ENCODE data around the gene IFT52. TPM values are rescaled to one million over a fixed set of nuclear protein-coding genes. Genes with fewer than 3 reads are reported as not detected.

IFT52 gene
- total RNA-seq, 4 donors from 2014 or later = 6.9 to 18.5 (median 13.0) TPM

DNA sequence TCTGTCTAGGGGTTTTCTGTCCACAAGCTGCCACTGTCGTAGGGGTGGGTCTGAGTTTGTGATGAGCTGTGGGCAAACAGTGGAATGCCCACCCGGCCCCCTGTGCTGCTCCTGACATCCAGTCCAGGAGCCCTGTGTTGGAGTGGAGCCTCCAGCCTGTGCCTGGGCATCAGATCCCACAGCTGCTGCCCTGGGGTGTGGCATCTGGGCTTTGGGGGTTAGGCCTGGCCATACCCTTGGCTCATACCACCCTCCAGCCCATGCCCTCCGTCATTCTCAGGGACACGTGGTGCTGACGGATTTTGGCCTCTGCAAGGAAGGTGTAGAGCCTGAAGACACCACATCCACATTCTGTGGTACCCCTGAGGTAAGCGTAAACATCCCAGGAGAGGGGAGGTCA lies 19.0 kb upstream of the IFT52 start:
- no peak for DNase-seq
- 80 to 100% methylated on average over 1 to 2 of the region's 6 CpGs for WGBS, 2 donors
- TF ChIP-seq, protein P1, sequence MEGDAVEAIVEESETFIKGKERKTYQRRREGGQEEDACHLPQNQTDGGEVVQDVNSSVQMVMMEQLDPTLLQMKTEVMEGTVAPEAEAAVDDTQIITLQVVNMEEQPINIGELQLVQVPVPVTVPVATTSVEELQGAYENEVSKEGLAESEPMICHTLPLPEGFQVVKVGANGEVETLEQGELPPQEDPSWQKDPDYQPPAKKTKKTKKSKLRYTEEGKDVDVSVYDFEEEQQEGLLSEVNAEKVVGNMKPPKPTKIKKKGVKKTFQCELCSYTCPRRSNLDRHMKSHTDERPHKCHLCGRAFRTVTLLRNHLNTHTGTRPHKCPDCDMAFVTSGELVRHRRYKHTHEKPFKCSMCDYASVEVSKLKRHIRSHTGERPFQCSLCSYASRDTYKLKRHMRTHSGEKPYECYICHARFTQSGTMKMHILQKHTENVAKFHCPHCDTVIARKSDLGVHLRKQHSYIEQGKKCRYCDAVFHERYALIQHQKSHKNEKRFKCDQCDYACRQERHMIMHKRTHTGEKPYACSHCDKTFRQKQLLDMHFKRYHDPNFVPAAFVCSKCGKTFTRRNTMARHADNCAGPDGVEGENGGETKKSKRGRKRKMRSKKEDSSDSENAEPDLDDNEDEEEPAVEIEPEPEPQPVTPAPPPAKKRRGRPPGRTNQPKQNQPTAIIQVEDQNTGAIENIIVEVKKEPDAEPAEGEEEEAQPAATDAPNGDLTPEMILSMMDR (IDR thresholded peaks at IDR 0.05) = no peak
- TF ChIP-seq POLR2A (IDR thresholded peaks at IDR 0.05) = no peak
- Histone ChIP-seq H3K4me3 (no peak overlapping the region), H3K27me3 (no peaks in the 10 kb centered on the region), H3K4me1 (no peaks in the 10 kb centered on the region), H3K27ac (no peak overlapping the region), H3K9me3 (no peaks in the 10 kb centered on the region), H3K36me3 (no peaks in the 10 kb centered on the region)
- intact Hi-C loops (cut with DNase I) = no loop called here

DNA sequence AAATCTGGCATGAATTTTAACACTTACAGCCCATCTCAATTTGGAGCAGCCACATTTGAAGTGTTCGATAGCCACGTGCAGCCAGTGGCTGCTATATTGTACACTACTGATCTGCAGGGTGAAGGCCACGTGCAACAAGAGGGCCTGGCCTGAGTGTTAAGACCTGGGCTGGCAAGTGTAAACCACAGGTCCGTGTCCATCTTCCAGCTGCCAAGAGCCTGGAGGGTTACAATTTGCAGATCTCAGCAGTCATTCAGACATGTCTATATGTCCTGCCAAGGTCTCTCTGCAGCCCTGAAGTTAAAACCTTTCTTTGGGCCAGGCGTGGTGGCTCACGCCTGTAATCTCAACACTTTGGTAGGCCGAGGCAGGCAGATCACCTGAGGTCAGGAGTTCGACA lies 17.8 kb upstream of the IFT52 start:
- H3K4me3 ChIP-seq = no peak overlapping the region
- 62 to 87% methylated on average over 4 to 8 of the region's 8 CpGs for WGBS, 2 donors
- no peak overlapping the region for H3K27ac ChIP-seq
- TF ChIP-seq, protein P1 (IDR thresholded peaks at IDR 0.05) = no peak
- no peak for TF ChIP-seq POLR2A (IDR thresholded peaks at IDR 0.05)
- DNase-seq = no peak
- no peaks in the 10 kb centered on the region for H3K9me3 ChIP-seq
- no peaks in the 10 kb centered on the region for H3K4me1 ChIP-seq
- intact Hi-C loops (cut with DNase I) = no loop called here
- H3K36me3 ChIP-seq = no peaks in the 10 kb centered on the region
- no peaks in the 10 kb centered on the region for H3K27me3 ChIP-seq

DNA sequence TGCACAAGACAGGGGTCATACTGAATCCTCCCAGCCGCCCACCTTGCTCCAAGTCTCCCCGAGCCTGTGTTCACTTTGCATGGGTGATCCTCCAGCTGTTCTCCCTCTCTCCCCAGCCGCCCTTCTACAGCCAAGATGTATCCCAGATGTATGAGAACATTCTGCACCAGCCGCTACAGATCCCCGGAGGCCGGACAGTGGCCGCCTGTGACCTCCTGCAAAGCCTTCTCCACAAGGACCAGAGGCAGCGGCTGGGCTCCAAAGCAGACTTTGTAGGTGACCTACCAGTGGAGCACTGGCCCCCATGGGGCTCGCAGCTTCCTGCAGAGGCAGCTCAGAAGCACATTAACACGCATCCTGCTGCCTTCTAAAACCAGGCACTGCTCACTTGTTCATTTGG lies 14.6 kb upstream of the IFT52 start:
- DNase-seq = no peak

DNA sequence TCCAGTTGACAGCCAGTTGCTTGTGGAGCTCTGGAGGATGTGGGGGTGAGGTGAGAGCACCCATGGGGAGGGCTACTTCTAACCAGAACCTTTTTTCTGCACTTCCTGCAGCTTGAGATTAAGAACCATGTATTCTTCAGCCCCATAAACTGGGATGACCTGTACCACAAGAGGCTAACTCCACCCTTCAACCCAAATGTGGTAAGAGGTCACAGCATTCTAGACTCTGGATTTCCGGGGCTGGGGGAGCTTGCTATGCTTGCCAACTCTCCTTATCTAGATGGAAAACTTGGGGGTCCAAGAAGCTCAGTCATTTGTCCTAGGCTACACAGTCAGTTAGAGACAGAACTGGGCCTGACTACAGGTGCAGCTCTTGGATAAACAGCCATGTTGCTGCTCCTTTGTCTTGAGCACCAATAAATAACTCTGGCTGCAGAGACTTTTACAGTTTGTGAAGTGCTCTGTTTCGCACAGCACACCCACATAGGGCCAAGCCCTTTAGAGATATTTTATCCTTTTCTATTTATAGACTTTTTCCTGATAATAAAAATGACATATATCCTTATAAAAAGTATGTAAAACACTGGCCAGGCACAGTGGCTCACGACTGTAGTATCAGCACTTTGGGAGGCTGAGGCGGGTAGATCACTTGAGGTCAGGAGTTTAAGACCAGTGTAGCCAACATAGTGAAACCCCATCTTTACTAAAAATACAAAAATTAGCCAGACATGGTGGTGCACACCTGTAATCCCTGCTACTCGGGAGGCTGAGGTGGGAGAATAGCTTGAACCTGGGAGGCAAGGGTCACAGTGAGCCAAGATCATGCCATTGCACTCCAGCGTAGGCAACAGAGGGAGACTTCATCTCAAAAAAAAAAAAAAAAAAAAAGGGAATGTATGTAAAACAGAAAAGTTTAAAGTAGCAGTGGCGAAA lies 10.6 kb upstream of the IFT52 start:
- Histone ChIP-seq H3K4me3 (no peak overlapping the region), H3K9me3 (no peaks in the 10 kb centered on the region), H3K4me1 (no peaks in the 10 kb centered on the region), H3K27me3 (no peaks in the 10 kb centered on the region), H3K36me3 (no peaks in the 10 kb centered on the region), H3K27ac (no peak overlapping the region)
- intact Hi-C loops (cut with DNase I) = no loop called here
- 65 to 76% methylated on average over 6 to 7 of the region's 7 CpGs for WGBS, 2 donors
- no peak for DNase-seq
- TF ChIP-seq POLR2A (IDR thresholded peaks at IDR 0.05) = no peak
- TF ChIP-seq, protein P1 (IDR thresholded peaks at IDR 0.05) = no peak

More for the DNA sequence above, 14.6 kb upstream of the IFT52 start:
- no peak overlapping the region for H3K4me3 ChIP-seq
- WGBS, 2 donors = 68 to 72% methylated on average over 3 of the region's 10 CpGs
- H3K27ac ChIP-seq = no peak overlapping the region
- H3K36me3 ChIP-seq = no peaks in the 10 kb centered on the region
- H3K27me3 ChIP-seq = no peaks in the 10 kb centered on the region
- TF ChIP-seq POLR2A (IDR thresholded peaks at IDR 0.05) = no peak
- TF ChIP-seq, protein P1 (IDR thresholded peaks at IDR 0.05) = no peak
- intact Hi-C loops (cut with DNase I) = no loop called here
- H3K9me3 ChIP-seq = no peaks in the 10 kb centered on the region
- H3K4me1 ChIP-seq = no peaks in the 10 kb centered on the region

DNA sequence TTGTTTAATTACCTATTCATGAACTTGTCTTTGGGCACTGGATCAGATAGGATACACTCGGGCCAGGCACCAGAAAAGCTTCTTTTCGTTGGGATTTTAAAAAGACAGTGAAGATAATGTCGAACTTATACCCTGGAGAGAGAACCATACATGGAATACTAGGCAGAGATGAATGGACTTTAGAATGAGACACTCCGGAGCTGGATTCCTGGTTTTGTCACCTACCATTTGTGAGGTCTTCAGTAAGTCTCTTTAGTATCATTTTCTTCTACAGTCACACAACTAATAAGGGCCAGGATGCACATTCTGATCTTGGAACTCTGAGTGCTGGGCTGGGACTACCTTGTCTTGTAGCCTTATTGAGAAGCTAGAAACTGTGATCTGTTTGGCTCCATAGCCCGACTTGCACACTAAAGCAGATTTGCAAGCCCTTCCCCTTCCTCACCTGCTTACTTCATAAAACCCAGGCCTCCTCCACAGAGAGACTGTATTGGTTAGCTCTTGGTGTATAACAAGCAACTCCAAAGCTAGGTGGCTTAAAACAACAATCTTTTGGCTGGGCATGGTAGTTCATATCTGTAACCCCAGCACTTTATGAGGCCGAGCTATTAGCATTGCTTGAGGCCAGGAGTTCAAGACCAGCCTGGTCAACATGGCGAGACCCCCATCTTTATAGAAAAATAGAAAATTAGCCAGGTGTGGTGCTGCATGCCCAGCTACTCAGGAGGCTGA lies 7.4 kb upstream of the IFT52 start:
- Histone ChIP-seq H3K4me1 (no peaks in the 10 kb centered on the region), H3K9me3 (no peaks in the 10 kb centered on the region), H3K36me3 (no peaks in the 10 kb centered on the region), H3K27ac (no peak overlapping the region), H3K27me3 (no peaks in the 10 kb centered on the region), H3K4me3 (no peak overlapping the region)
- no peak for DNase-seq
- intact Hi-C loops (cut with DNase I) = no loop called here
- no peak for TF ChIP-seq POLR2A (IDR thresholded peaks at IDR 0.05)
- TF ChIP-seq, protein P1 (IDR thresholded peaks at IDR 0.05) = no peak
- 67 to 81% methylated on average over 5 to 6 of the region's 7 CpGs for WGBS, 2 donors

Data from esophagus squamous epithelium (tissue), 5 donors.